ENCODE data around the gene ARHGAP30. TPM values are rescaled to one million over a fixed set of nuclear protein-coding genes. Genes with fewer than 3 reads are reported as not detected.

ARHGAP30 gene
- total RNA-seq, 1 donor from 2014 or later = 63.7 TPM

DNA sequence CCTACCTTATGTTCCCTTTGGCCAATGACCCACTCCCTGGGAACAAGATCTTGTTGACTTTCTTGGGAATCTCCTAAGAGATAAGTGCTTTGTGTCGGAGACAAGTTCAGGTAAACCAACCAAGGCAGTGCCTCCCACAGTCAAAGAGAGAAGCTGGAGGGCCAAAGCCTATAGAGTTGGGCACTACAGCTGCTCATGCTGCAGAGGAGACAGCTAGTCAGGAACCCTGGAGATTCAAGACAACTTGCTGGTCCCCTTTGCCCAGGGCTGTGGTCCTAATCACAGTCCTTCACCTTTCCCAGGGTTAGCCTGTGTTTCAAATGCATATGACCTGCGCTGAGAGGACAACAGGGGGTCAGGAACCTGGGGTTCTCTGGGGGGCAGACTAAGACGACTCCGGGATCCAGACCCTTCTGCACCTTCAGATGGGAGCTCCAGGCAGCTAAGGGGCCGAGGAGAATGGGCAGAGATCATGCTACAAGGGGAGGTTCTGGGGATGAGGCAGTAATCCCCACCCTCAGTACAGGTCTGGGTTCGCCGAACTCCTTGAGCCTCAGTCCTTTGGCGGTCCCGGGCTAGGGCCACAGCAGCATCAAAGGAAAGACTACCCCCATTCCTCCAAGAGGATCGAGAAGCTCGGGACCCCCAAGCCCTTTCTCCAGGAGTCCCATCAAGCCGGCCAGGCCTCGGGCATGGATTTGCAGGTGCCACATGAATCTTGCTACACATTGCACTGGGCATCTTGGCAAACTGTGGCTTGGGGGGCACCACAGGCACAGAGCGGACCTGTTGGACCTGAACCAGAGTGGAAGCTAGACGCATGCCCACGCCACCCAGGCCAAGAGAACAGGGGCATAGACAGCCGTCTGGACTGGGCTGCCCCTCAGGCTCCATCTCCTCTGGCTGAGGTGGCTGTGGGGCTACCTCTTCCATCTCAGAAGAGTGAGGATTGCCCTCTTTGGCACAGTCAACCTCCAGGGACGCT, 22.0 kb downstream of the ARHGAP30 start:
- peaks cover 40% of the 10 kb centered on the region for H3K36me3 ChIP-seq
- ATAC-seq (no peak), DNase-seq (no peak)
- H3K27ac ChIP-seq = peak overlapping the region; percentile 98
- H3K9me3 ChIP-seq = no peaks in the 10 kb centered on the region
- H3K27me3 ChIP-seq (ENCODE audit: low read depth) = no peaks in the 10 kb centered on the region
- H3K4me1 ChIP-seq = peaks cover 26% of the 10 kb centered on the region
- no peak overlapping the region for H3K4me3 ChIP-seq
- TF ChIP-seq, protein P1, sequence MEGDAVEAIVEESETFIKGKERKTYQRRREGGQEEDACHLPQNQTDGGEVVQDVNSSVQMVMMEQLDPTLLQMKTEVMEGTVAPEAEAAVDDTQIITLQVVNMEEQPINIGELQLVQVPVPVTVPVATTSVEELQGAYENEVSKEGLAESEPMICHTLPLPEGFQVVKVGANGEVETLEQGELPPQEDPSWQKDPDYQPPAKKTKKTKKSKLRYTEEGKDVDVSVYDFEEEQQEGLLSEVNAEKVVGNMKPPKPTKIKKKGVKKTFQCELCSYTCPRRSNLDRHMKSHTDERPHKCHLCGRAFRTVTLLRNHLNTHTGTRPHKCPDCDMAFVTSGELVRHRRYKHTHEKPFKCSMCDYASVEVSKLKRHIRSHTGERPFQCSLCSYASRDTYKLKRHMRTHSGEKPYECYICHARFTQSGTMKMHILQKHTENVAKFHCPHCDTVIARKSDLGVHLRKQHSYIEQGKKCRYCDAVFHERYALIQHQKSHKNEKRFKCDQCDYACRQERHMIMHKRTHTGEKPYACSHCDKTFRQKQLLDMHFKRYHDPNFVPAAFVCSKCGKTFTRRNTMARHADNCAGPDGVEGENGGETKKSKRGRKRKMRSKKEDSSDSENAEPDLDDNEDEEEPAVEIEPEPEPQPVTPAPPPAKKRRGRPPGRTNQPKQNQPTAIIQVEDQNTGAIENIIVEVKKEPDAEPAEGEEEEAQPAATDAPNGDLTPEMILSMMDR (IDR thresholded peaks at IDR 0.05) = no peak
- intact Hi-C loops (cut with DNase I) = no loop called here

DNA sequence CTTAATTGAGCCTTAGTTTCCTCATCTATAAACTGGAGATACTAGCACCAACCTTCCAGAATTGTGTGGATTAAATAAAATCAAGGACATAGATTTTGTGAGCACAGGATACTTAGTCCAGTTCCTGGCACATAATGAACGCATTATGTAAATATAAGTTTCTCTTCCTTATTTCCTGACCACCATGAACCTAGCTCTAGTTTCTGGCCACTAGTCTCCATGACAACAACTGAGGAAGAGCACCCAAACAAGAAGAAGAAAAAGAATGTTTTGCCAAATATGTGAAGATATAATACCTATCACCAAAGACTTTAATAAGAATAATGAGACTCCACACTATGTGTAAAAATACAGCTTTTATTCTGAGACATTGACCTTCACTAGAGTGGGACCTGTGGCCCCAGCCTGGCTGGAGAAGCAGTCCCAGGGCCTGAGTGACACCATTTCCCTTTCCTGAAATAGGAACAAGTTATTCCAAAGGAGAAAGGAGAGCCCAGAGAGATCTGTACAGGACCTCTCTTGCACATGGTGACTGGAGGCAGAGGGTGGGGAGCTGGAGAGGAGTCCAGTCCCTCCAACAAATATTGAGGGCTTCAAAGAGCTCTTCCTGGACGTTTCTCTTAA, 23.0 kb downstream of the ARHGAP30 start:
- no peaks in the 10 kb centered on the region for H3K9me3 ChIP-seq
- peak overlapping the region; percentile 95 for H3K4me3 ChIP-seq
- no peak for DNase-seq
- H3K4me1 ChIP-seq = peaks cover 33% of the 10 kb centered on the region
- TF ChIP-seq, protein P1 (IDR thresholded peaks at IDR 0.05) = no peak
- H3K27me3 ChIP-seq (ENCODE audit: low read depth) = no peaks in the 10 kb centered on the region
- peaks cover 42% of the 10 kb centered on the region for H3K36me3 ChIP-seq
- ATAC-seq = peak; percentile 11 to 25
- intact Hi-C loops (cut with DNase I) = no loop called here
- peak overlapping the region; percentile 98 for H3K27ac ChIP-seq

DNA sequence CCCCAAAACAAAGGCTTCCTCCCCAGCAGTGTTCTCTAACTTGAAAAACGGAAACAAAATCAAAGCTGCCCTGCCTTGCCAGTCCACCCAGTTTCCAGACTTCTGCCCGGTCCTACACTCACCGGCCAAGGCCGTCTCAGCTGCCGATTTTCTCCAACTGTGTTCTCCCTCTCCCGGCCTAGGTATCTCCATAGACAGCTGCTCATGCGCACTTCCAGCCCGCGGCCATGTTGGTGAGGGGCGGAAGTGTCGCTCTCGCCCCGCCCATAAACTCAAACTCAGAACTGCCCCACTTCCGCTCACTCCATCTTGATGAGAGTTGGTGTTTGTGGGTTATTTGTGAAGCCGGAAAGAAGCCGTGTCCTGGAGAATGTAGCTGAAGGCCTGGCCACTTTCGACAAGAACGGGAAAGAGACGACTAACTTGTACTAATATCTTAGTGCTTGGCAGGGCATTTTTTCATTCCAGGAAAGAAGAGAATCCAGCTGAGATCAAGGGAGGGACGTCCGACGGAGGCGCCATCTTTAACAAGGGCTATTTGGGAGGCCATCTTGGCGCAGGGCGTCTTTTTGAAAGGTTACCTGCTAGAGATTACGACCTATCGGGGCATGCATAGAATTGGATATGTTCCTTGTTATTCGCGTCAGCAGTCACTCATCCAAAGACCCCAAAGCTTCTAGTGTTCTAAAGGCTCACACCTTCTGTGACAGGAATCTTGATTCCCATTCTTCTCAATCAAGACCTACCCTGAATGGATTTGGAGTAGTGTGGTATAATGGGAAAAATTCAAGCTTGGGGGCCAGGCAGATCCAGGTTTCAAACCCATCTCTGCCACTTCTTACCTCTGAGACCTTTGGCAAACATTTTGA, 23.7 kb downstream of the ARHGAP30 start, which contains the start of gene USF1:
USF1 (minus strand) TSS at position 242 of the 869 bp plus-strand sequence. CDS start 2,702 bp downstream, outside the sequence.
- Histone ChIP-seq H3K27me3 (ENCODE audit: low read depth) (no peaks in the 10 kb centered on the region), H3K4me1 (peaks cover 33% of the 10 kb centered on the region), H3K36me3 (peaks cover 43% of the 10 kb centered on the region), H3K4me3 (peak within 1 kb of the TSS; percentile 95), H3K27ac (peak within 1 kb of the TSS; percentile 98), H3K9me3 (no peaks in the 10 kb centered on the region)
- DNase-seq (peak; percentile 92), ATAC-seq (peak; percentile 95 to 97)
- intact Hi-C loops (cut with DNase I) = no loop called here
- TF ChIP-seq, protein P1 (IDR thresholded peaks at IDR 0.05) = no peak

DNA sequence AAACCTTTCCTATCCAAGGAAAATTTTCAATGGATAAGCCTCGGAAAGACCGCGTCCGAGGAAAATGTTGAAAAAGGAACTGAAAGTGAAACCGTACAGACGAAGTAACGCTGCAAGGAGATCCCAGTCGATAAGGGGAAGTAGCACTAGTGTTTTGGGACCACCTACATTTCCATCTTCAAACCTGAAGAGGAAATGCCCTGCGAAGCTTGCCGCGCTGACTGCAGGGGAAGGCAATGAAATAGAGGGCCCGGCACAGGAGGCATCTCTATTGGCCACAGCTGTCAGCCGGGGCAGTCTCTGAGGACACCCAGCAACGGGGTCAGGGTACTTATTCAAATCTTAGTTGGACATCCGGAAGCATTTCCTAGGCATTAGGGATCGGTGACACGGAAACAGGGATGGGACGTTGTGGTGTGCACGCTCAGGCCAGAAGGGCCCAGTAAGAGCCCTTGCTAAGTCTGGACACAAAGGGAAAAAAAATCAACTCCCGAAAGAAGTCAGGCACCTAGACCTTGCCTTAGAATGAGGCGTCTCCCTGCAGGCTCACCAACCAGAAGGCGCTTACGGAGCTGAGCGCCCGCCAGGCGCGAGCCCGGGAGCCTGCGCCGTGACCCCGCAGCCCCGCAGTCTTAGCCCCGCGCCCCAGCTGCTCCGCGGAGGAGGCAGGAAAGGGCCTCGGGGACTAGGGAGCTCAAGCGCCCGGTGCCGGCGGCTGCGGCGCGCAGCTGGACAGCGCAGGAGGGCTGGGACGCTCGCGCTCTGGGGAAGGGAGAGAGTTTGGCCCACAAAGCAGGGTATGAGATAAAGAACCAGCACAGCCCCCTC, 24.6 kb downstream of the ARHGAP30 start:
- Histone ChIP-seq H3K4me3 (peak overlapping the region; percentile 95), H3K27me3 (ENCODE audit: low read depth) (no peaks in the 10 kb centered on the region), H3K4me1 (peaks cover 33% of the 10 kb centered on the region), H3K9me3 (no peaks in the 10 kb centered on the region), H3K27ac (peak overlapping the region; percentile 98), H3K36me3 (peaks cover 43% of the 10 kb centered on the region)
- DNase-seq (peak; percentile 86), ATAC-seq (peak; percentile 79 to 83)
- intact Hi-C loops (cut with DNase I) = no loop called here
- TF ChIP-seq, protein P1 (IDR thresholded peaks at IDR 0.05) = no peak

Data from lower lobe of right lung (tissue), 2 donors.